ENCODE measurements around the gene LRRC37A.

- no peak for TF ChIP-seq CTCF (optimal IDR thresholded peaks at IDR 0.05 in 1 of 3, IDR thresholded peaks at IDR 0.05 in 1 of 3, conservative IDR thresholded peaks at IDR 0.05 in 1 of 3; ENCODE audit: extremely low read depth in 1 of 3, insufficient read depth in 2 of 3, low read length in 3 of 3)
- no peak for TF ChIP-seq EZH2 (IDR thresholded peaks at IDR 0.05; ENCODE audit: low read length)
Observed at GRCh38 chr17:46266656-46267544, 28.0 kb upstream of the LRRC37A start.
